Activated CD8-positive, alpha-beta memory T cell treated with anti-CD3 and anti-CD28 coated beads, Interleukin-2, amount 50 U/mL, for 24 hours (primary cell): ENCODE measurements around the gene RACGAP1.

ENCODE experiments used
- DNase-seq: peaks from one replicate; pipeline ENCODE4 v3.0.0-alpha.2; 2020; ENCODE audit errors: extremely low read depth

The RACGAP1 gene

GRCh38 chr12:49968471-49968870 is 56.8 kb downstream of the RACGAP1 start:
- no peak for DNase-seq

GRCh38 chr12:49967777-49968250 is 57.5 kb downstream of the RACGAP1 start:
- no peak for DNase-seq

- DNase-seq, result peak; percentile 80
These were observed 58.1 kb downstream of the RACGAP1 start for GRCh38 chr12:49967042-49967776.

GRCh38 chr12:49966511-49967041 is 58.7 kb downstream of the RACGAP1 start:
- no peak for DNase-seq

GRCh38 chr12:49965836-49966235 is 59.5 kb downstream of the RACGAP1 start:
- DNase-seq, result no peak

GRCh38 chr12:49964849-49965624 is 60.3 kb downstream of the RACGAP1 start:
- DNase-seq, result no peak

GRCh38 chr12:49963976-49964815 is 61.1 kb downstream of the RACGAP1 start:
- DNase-seq, result no peak

- DNase-seq, result no peak
These were observed 62.2 kb downstream of the RACGAP1 start for GRCh38 chr12:49962861-49963765.

GRCh38 chr12:49961993-49962764 is 63.1 kb downstream of the RACGAP1 start:
- DNase-seq, result no peak

- no peak for DNase-seq
These were observed 64.0 kb downstream of the RACGAP1 start, which contains the start of gene AQP5 for GRCh38 chr12:49961111-49961922. AQP5 (plus strand) TSS chr12:49961872; CDS start chr12:49962018, 146 bp downstream.

GRCh38 chr12:49960474-49961110 is 64.7 kb downstream of the RACGAP1 start:
- no peak for DNase-seq

GRCh38 chr12:49959685-49960473 is 65.4 kb downstream of the RACGAP1 start:
- DNase-seq, result no peak

GRCh38 chr12:49957570-49957967 is 67.7 kb downstream of the RACGAP1 start:
- DNase-seq, result no peak

GRCh38 chr12:49956663-49957569 is 68.4 kb downstream of the RACGAP1 start:
- no peak for DNase-seq

- no peak for DNase-seq
These were observed 69.2 kb downstream of the RACGAP1 start for GRCh38 chr12:49955899-49956662.
